Prostate gland (tissue), 2 donors: ENCODE results near the gene RNF180. TPM values are rescaled to one million over a fixed set of nuclear protein-coding genes. Genes with fewer than 3 reads are reported as not detected.
"Not testable (repeated sequence)": the region's sequence is repeated elsewhere in the genome, so short reads cannot be mapped to it uniquely, and the experiment has no call there.

Experiments
- DNase-seq: peaks from one replicate; pipeline ENCODE4 v3.0.0-alpha.2; 2019; ENCODE audit warnings: low spot score
- H3K27ac ChIP-seq, 2 donors: fragments of 200-600 bp; sonication (generic); 2 replicates each; pipeline ENCODE4 v1.5.1; 2017 to 2019
- H3K27me3 ChIP-seq: fragments of 200-600 bp; sonication (generic); replicated peaks from 2 replicates; pipeline ENCODE4 v1.5.1; 2019; ENCODE audit not compliant: insufficient read depth
- H3K36me3 ChIP-seq, 2 donors: fragments of 200-600 bp; sonication (generic); 1 replicate in 1 of 2; 2 replicates in 1 of 2; pipeline versions ENCODE4 v1.5.1 to v1.8.1; 2017 to 2019
- H3K4me1 ChIP-seq: fragments of 200-600 bp; sonication (generic); replicated peaks from 2 replicates; pipeline ENCODE4 v1.5.1; 2019
- H3K4me3 ChIP-seq, 2 donors: fragments of 200-600 bp; sonication (generic); 2 replicates each; pipeline ENCODE4 v1.5.1; 2017 to 2019
- H3K9me3 ChIP-seq: fragments of 200-600 bp; sonication (generic); 2 replicates; pipeline ENCODE4 v1.5.1; 2017
- CTCF ChIP-seq, 4 experiments: fragments of 200-600 bp in 2 of 4; fragments of 450-650 bp in 2 of 4; sonication (generic) in 2 of 4; IDR thresholded peaks; 1 replicate in 3 of 4; 2 replicates in 1 of 4; pipeline ENCODE4 v1.5.1; 2016 to 2019; ENCODE audit warnings: antibody characterized with exemption in 4 of 4, mild to moderate bottlenecking in 2 of 4, moderate library complexity in 2 of 4
- POLR2A ChIP-seq: fragments of 450-650 bp; IDR thresholded peaks from one replicate; pipeline ENCODE4 v1.6.1; 2016; ENCODE audit warnings: antibody characterized with exemption, mild to moderate bottlenecking
- POLR2AphosphoS5 ChIP-seq: sonication (generic); formaldehyde crosslinking; IDR thresholded peaks from one replicate; pipeline ENCODE4 v1.6.1; 2017; ENCODE audit warnings: antibody characterized with exemption
- WGBS: methylation state at CpG from one replicate; pipeline ENCODE4 v1.1.5; 2018; 5-methylcytosine and 5-hydroxymethylcytosine counted together
- intact Hi-C: fragments of 100-400 bp; cut with DNase I; formaldehyde crosslinking; loops from one replicate; pipeline ENCODE4 v1.14.2; 2022
- total RNA-seq, 2 donors: library from RNA; depleted of rRNA; stranded (reverse); fragments of >200 nt; gene quantifications; one replicate each; pipeline ENCODE4 v1.1.0, GENCODE V29; 2016

The RNF180 gene
- total RNA-seq, 2 donors from 2014 or later = 15.1 to 18.0 TPM

GRCh38 chr5:64260756-64261155 is 95.1 kb downstream of the RNF180 start:
- H3K36me3 ChIP-seq = no peaks in the 10 kb centered on the region
- H3K4me3 ChIP-seq = no peak overlapping the region
- no peak overlapping the region for H3K27ac ChIP-seq
- no peaks in the 10 kb centered on the region for H3K9me3 ChIP-seq
- no peaks in the 10 kb centered on the region for H3K4me1 ChIP-seq
- no peak for DNase-seq
- 54% methylated on average over 1 of the region's 1 CpG for WGBS
- intact Hi-C loops = no loop called here
- H3K27me3 ChIP-seq = no peaks in the 10 kb centered on the region
- TF ChIP-seq POLR2AphosphoS5 (no peak), POLR2A (no peak), CTCF (IDR thresholded peaks at IDR 0.05) (no peak)

GRCh38 chr5:64269164-64269563 is 103.5 kb downstream of the RNF180 start:
- no peak for TF ChIP-seq POLR2AphosphoS5
- TF ChIP-seq CTCF (IDR thresholded peaks at IDR 0.05) = no peak
- TF ChIP-seq POLR2A = no peak
- Histone ChIP-seq H3K9me3 (no peaks in the 10 kb centered on the region), H3K4me1 (no peaks in the 10 kb centered on the region), H3K27me3 (no peaks in the 10 kb centered on the region), H3K4me3 (no peak overlapping the region), H3K36me3 (no peaks in the 10 kb centered on the region), H3K27ac (no peak overlapping the region)
- intact Hi-C loops = no loop called here
- WGBS = 47% methylated on average over 4 of the region's 4 CpGs
- DNase-seq = no peak

- WGBS = 38% methylated on average over 1 of the region's 1 CpG
- TF ChIP-seq POLR2A = no peak
- TF ChIP-seq CTCF (IDR thresholded peaks at IDR 0.05) = no peak
- TF ChIP-seq POLR2AphosphoS5 = no peak
Measured at GRCh38 chr5:64273276-64273675, 107.6 kb downstream of the RNF180 start.

GRCh38 chr5:64285188-64286130 is 119.8 kb downstream of the RNF180 start:
- no peaks in the 10 kb centered on the region for H3K4me1 ChIP-seq
- no peak for DNase-seq
- TF ChIP-seq POLR2AphosphoS5 (no peak), POLR2A (no peak), CTCF (IDR thresholded peaks at IDR 0.05) (no peak)
- 82% methylated on average over 8 of the region's 8 CpGs for WGBS
- intact Hi-C loops = no loop called here
- no peaks in the 10 kb centered on the region for H3K36me3 ChIP-seq
- H3K27me3 ChIP-seq = no peaks in the 10 kb centered on the region
- H3K9me3 ChIP-seq = no peaks in the 10 kb centered on the region
- H3K4me3 ChIP-seq = no peak overlapping the region
- no peak overlapping the region for H3K27ac ChIP-seq

More at GRCh38 chr5:64273276-64273675, 107.6 kb downstream of the RNF180 start:
- H3K9me3 ChIP-seq = no peaks in the 10 kb centered on the region
- no peaks in the 10 kb centered on the region for H3K4me1 ChIP-seq
- no peak overlapping the region for H3K27ac ChIP-seq
- H3K36me3 ChIP-seq = no peaks in the 10 kb centered on the region
- H3K27me3 ChIP-seq = no peaks in the 10 kb centered on the region
- intact Hi-C loops = no loop called here
- no peak overlapping the region for H3K4me3 ChIP-seq
- no peak for DNase-seq

- Histone ChIP-seq H3K27me3 (no peaks in the 10 kb centered on the region), H3K4me3 (no peak overlapping the region), H3K9me3 (no peaks in the 10 kb centered on the region), H3K27ac (no peak overlapping the region), H3K36me3 (no peaks in the 10 kb centered on the region), H3K4me1 (no peaks in the 10 kb centered on the region)
- WGBS = 100% methylated on average over 1 of the region's 1 CpG
- DNase-seq = no peak
- intact Hi-C loops = no loop called here
- TF ChIP-seq POLR2A (no peak), POLR2AphosphoS5 (no peak), CTCF (IDR thresholded peaks at IDR 0.05) (no peak)
Measured at GRCh38 chr5:64286381-64286780, 120.7 kb downstream of the RNF180 start.

GRCh38 chr5:64288496-64288895 is 122.9 kb downstream of the RNF180 start:
- H3K36me3 ChIP-seq, H3K27me3 ChIP-seq, DNase-seq, H3K9me3 ChIP-seq, H3K4me1 ChIP-seq, H3K27ac ChIP-seq, intact Hi-C loops, H3K4me3 ChIP-seq: not testable (repeated sequence)
- 83% methylated on average over 2 of the region's 2 CpGs for WGBS
